Fibroblast of pulmonary artery (primary cell): ENCODE data around the gene CTR9.

Experiments used
- DNase-seq: peaks from one replicate; pipeline ENCODE4 v3.0.0-alpha.2; 2010; ENCODE audit warnings: low read depth
- H3K4me3 ChIP-seq: replicated peaks from 2 replicates; pipeline ENCODE4 v1.5.1; 2011; ENCODE audit warnings: low read depth, mild to moderate bottlenecking, control low read depth, low read length, moderate library complexity
- TF ChIP-seq, protein P1 (sequence below): IDR thresholded peaks from 2 replicates; pipeline ENCODE4 v1.5.1; 2011; ENCODE audit warnings: mild to moderate bottlenecking, control low read depth, low read length, inconsistent platforms; ENCODE audit errors: missing control alignments

The CTR9 gene

DNA sequence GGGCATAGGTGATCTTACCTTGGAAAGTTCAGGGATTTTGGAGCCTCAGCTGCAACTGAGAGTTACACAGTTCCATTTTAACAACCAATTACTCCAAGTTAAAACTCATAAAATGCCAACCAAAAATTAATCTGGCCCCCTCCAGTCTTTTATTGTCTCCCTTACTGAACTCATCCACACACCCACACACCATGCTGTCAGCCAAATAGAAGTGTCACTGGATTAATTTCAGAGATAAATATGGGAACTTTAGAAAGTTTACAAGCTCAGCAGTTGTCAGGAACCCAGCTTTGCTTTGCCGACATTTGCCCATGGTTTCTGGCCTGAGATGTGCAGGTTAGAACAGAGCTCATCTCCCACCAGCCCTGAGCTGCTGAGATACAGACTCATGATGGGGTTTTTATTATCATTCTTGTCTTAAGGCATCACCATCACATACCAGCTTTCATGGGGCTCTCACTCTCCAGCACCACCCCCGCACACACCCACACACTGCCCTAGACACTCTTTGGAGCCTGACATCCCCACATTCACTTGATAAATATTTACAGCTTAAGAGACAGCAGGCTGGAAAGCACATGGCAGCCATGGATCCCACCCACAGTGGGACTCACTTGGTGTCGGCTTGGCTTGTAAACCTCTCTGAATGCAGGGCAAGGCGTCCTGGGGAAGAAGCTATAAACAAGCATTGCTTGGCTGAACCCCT is 23.7 kb upstream of the CTR9 start:
- TF ChIP-seq, protein P1, sequence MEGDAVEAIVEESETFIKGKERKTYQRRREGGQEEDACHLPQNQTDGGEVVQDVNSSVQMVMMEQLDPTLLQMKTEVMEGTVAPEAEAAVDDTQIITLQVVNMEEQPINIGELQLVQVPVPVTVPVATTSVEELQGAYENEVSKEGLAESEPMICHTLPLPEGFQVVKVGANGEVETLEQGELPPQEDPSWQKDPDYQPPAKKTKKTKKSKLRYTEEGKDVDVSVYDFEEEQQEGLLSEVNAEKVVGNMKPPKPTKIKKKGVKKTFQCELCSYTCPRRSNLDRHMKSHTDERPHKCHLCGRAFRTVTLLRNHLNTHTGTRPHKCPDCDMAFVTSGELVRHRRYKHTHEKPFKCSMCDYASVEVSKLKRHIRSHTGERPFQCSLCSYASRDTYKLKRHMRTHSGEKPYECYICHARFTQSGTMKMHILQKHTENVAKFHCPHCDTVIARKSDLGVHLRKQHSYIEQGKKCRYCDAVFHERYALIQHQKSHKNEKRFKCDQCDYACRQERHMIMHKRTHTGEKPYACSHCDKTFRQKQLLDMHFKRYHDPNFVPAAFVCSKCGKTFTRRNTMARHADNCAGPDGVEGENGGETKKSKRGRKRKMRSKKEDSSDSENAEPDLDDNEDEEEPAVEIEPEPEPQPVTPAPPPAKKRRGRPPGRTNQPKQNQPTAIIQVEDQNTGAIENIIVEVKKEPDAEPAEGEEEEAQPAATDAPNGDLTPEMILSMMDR, result no peak
- no peak for DNase-seq
- H3K4me3 ChIP-seq, result no peak overlapping the region

DNA sequence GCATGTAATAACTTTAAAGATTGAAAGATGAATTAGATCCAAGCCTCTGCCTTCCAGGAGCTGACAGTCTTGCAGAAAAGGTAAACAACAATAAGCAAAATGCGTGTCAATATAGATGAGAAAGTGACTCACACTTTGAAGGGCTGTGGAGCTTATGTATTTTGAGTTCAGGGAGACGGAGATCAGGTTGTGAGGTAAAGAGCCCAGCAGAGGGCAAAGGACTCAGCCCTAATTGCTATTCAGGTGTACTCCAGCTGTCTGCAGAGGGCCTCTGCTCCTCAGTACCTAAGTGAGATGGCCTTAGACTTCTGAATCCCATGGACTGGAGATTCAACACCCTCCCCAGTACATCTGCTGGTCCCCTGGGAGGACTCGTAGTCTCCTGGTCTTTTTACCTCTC is 22.9 kb upstream of the CTR9 start:
- TF ChIP-seq, protein P1, result no peak
- no peak for DNase-seq
- no peak overlapping the region for H3K4me3 ChIP-seq

GRCh38 chr11:10728789-10729472 is 22.1 kb upstream of the CTR9 start:
- TF ChIP-seq, protein P1, result no peak
- DNase-seq, result no peak

DNA sequence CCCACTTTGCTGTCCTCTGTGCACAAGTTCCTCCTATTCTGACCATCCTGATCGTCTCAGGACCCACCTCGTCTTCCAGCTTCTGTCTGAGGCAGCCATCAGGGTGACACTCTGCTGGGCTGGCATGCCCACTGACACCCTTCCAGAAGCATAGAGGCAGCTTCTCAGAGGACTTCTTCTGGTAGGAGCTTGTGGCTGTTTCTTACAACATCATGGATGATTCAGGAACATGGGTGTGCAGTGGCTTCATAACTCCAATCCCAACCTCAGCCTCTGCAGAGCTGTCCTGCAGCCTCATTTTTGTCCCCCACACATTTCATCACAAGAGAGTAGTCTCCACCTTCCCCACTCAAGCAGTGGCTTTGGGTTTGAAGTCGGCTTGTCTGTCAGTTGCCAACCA is 20.9 kb upstream of the CTR9 start:
- TF ChIP-seq, protein P1, result no peak
- no peak for DNase-seq
- H3K4me3 ChIP-seq, result no peak overlapping the region

More at GRCh38 chr11:10728789-10729472, 22.1 kb upstream of the CTR9 start:
- no peak overlapping the region for H3K4me3 ChIP-seq

DNA sequence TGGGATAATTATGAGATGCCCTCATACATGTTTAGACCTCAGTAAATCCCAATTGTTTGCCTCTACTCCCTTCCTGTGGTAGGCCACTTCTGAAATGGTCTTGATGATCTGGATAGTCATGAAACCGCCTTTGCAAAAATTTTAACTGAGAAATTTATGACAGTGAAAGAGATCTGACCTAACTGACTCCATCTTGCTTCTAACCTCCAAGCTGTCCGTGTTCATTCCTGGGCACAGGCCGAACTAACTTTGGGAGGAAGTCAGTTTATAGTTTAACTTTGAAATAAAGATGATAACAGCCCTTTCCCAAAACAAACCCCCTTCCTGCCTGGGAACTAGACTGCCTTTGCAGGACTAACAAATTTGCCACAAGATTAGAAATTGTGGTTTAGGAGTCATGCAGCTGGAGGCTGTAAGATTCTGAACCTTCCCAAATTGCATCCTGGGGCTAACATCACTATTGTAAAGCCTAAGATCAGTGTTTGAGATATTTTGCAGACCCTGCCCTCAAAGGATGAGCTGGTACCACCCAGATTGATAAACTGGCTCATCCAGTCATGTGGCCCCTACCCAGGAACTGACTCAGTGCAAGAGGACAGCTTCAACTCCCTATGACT is 19.9 kb upstream of the CTR9 start:
- DNase-seq, result no peak
- H3K4me3 ChIP-seq, result no peak overlapping the region

GRCh38 chr11:10735481-10736475 is 15.3 kb upstream of the CTR9 start:
- DNase-seq, result peak; percentile 98
- H3K4me3 ChIP-seq, result peak overlapping the region; percentile 29
- TF ChIP-seq, protein P1, result peak; percentile 95

More for the DNA sequence above, 19.9 kb upstream of the CTR9 start:
- TF ChIP-seq, protein P1, result no peak
